Posterior cingulate gyrus (tissue), 11 donors: ENCODE results near the gene FOXP1.
A peak's percentile ranks its signal among the peaks of the same experiment; 100 is the strongest.

Source experiments
- DNase-seq, 10 donors: peaks; one replicate each; pipeline versions ENCODE4 v3.0.0 to v3.0.0-alpha.2; 2020 to 2021; ENCODE audit warnings: mixed read lengths in 3 of 10
- intact Hi-C: fragments of 100-400 bp; cut with DNase I; formaldehyde crosslinking; loops from one replicate; pipeline ENCODE4 v1.15.1; 2023

FOXP1 gene

DNA sequence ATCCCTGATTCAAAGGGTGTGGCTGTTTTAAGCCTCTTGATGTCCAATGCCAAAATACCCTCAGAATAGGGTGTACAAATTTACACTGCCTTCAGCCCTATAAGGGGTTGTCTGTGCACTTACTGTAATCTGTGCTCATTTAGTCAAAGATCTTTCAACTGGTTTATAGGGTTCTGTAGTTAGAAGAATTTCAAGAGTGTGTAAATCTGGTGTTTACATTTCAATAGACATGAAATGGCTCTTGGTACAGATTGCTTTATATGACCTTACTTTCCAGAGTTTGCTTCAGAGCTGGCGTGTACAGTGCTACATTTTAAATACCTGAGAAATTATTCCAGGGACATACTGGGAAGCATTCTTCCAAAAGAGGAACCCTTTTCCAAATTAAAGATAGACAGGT is 399.3 kb downstream of the FOXP1 start:
- DNase-seq = no peak
- intact Hi-C loops = no loop called here

DNA sequence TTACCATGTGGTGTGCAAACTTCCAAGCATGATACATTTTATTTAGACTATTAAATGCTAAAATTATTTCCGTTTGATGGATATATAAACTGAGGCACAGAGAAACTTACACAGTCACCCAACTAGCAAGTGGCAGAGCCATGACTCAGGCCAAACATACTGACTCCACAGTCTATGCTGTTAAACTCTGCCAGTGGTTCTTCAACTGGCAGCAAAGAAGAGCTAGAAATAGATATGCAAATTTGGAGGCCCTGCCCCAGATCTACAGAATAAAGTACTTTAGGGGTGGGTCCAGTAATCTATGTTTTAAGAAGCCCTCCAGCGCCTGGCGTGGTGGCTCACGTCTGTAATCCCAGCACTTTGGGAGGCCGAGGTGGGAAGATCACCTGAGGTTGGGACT is 400.0 kb downstream of the FOXP1 start:
- intact Hi-C loops = no loop called here
- no peak for DNase-seq

DNA sequence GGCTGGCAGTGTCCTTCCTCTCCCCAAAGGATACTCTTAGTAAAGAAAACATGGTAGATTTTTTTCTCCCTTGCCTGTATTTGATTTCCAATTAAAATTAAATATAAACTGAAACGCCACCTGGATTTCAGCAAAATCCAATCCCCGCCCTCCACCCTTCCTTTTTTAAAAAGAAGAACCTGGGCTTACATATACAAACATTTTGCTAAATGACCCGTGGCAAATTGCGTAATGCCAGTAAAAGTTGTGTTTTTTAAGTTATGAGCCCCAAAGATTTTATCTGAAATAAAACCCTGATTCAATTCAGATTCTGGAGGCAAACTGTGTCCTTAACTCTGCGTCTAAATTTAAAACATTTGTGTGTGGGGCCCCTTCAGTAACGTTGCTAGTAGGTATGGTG is 403.0 kb downstream of the FOXP1 start:
- intact Hi-C loops = no loop called here
- DNase-seq = no peak

DNA sequence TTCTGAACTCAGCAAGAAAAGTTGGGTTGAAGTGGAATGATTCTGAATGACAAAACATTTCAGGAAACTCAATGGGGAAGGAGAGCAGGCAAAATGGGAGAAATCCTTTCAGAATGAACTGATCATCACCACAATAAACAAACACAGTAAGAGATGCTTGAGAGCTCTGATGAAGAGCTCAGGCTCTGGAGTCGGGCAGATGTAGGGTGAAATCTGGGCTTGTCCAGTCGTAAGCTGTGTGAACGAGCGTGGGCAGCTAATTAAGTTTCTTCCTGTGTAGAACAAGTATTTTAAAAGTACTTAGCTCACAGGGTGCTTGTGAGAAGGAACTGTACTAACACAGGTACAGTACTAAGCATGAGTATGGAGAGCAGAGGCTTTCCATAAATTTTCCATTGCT is 406.2 kb downstream of the FOXP1 start:
- DNase-seq = no peak
- intact Hi-C loops = no loop called here

DNA sequence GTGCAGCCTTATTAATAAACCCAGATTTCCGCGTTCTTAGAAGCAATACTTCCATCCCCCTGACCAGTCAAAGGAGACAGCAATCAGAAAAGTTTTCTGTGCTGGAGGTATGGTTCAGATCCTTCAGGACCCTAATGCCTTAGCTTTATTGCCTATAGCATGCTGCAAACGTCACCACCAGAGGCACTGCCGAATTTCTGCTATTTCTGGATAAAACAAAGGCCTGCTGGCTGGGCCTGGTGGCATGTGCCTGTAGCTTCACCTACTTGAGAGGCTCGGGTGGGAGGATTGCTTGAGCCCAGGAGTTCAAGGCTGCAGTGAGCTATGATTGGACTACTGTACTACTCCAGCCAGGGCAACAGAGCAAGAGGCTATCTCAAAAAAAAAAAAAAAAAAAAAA is 407.2 kb downstream of the FOXP1 start:
- intact Hi-C loops = no loop called here
- DNase-seq = no peak

DNA sequence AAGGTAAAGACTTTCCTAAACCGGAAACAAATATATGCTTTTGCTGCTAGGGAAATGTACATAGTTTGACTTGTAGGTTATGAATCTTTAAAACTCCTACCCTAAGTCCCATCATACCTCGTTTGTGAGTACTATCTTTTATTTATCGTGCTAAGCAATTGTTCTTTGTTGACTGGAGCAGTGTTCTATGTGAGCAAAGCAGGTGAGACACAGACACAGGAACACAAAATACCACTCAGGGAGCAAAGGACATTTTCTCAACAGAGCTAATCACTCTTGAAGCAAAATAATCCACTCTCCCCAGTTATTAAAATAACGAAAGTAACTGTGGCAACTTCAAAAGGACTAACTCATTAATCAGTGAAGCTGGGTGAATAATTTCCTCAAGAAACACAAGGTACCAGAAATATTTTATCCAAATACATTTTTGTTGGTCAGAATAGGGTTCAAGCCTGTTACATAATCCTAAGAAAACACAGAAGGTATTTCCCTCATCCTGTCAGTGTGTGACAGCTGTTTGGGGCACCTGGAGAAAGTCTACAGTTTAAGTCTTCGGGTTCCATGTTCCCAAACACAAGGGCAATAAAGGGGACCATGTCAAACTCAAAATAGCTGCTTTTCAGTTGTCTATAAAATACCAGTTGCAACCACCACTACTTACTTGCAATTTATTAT is 407.7 kb downstream of the FOXP1 start:
- DNase-seq = no peak
- intact Hi-C loops = no loop called here

DNA sequence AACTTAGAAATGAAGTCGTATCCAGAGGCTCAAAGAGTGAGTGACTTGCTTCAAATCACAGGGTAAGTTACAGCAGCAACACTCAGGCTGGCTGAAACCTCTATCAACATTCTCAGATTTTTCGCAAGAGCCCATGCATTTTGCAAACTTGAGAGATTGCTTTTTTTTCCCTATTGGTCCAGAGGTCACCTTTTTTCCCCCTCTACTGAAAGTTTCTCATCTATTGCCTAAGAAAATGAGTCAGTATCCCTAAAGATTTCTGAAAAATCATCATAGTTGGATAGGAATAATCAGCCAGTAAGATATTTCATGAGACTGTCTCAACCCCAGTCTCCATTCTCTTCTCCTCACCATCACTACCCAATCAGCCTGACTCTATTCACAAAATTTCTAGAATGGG is 410.6 kb downstream of the FOXP1 start:
- intact Hi-C loops = no loop called here
- DNase-seq = no peak

DNA sequence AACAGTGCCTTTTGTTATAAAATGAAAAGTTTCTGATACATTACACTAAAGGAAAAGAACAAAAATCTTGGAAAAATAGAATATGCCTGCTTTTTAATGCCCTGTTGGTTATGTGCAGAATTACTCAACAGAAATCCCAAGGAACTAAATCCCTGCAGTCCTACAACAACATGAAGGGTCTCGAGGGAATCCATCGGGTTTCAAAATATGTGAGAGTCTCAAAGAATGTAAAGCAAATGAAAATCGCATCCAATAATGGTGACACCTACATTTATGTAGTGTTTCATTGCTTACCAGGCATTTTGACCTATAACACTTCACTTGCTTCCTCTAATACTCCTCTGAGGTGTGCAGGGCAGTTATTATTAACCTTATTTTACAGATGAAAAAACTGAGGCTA is 411.3 kb downstream of the FOXP1 start:
- intact Hi-C loops = no loop called here
- no peak for DNase-seq

DNA sequence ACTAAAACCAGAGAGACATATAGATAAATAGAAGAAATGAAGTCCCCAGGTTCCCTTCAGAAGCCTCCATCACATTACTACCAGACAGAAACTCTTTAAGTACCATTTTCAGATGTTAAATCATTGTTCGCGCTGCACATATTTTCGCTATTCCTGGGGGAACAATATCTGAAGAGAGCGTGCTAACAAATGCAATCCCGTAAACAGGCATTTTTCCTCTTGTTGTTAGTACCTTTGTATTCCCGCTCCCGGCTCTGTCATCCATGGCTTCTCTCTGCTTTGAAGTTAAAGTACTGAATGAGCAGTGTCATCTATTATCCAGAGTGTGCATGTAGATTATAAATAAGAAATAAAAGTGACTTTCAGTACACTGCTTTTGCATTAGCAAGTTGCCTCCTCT is 412.3 kb downstream of the FOXP1 start:
- no peak for DNase-seq
- intact Hi-C loops = no loop called here

DNA sequence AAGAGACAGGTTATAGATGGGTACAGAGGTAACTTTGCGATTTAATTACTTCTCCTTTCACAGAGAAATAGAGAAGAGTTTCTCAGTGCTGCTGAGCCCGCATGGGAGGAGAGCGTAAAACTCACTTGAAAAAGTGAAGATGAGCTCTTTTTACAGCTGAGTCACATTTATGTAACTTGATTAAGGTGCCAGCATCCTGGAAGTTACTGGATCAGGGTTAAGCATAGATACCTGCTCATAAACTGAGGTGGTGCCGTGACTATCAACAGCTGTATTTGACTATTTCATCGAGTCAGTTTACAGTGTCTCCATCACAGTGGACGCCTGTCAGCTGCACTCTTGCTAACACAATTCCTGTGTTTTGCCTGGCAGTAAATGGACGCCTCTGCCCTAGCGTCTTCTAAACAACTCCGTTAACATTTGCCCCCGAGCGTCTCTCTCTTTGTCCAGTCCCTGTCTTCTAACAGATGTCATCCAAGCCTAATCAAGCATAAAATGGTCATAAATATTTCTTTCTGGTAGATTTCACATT is 414.6 kb downstream of the FOXP1 start:
- peak in 1 of 10 donors; percentile 10 for DNase-seq
- intact Hi-C loops = no loop called here

DNA sequence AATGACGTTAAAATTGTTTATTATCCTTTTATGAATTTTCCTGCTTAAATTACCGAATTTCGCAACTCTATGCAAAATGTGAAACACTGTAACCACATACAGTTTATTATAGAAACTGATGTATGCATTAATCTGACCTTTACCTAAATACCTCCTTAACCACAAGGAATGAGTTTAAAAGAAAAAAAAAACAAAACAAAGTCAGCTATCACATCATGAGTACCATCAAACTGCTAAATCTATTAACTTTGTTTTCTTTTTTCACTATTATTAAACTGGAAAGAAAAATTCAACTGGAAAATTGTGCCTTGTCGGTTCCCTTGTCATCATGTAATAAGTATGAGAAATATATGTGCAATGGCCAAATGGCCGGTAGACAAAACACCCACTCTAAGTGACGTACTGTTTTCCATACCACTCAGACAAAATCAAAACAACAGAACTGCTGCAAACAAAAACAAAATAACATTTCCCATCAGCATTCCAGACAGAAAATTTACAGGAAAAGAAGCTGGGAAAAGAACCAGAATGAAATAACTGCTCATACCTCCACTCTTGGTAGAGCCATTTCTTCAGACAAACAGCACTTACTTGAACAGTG is 415.3 kb downstream of the FOXP1 start:
- intact Hi-C loops = no loop called here
- no peak for DNase-seq

DNA sequence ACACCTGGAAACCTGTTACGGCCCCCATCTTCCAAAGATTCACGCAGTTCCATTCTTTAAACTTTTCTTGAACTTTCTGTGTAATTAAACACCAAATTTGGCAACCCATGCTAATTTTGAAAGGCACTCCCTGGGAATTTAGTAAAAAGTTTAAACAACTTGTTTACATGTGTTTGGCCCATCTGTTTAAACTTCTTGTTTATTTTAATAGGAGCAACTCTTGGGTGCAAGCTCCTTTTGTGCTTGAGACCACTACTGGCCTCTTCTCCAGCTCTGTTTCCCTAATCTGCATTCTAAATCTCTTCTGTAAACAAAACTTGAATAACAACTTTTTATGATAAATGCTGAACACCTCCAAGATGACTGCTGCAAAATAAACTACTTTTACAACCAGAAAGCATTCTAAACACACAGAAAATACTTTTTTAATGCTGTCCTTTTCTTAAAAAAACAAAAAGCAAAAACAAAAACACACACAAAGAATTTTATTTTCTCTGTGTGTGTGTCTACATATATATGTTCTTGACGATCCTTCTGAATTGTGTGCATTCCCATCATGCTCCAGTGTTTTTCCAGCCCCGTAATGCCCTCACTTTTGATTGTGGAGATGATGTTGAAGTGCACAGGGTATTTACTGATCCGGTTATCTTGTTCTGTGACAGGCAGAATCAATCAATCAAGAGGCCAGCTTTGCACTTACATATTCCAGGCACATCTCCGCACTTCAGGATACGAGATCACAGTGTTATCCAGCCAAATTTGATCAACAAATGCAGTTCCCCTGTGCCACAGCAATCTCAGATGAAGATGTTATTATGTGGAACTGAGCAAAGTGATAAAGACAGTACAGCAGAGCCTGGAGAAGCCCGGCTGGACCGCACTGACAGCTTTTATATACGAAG is 416.9 kb downstream of the FOXP1 start:
- no peak for DNase-seq
- intact Hi-C loops = no loop called here

DNA sequence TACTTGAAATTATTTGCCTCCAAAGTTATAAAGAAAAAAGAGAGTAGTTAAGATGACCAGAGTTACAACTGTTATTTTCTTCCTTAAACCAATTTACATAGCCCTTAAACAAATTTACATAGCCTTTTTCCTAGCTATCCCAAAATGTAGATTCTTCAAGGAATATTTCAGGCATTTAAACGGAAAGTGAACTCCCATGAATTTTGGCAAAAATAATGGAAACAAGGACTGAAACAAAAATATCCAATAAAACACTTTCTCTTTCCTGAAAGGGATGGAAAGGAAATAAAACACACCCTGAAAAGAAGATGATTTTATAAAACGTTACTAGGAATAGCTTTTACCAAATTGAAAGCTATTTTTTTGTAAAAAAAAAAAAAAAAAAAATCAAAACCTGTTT is 418.6 kb downstream of the FOXP1 start:
- intact Hi-C loops = no loop called here
- no peak for DNase-seq

DNA sequence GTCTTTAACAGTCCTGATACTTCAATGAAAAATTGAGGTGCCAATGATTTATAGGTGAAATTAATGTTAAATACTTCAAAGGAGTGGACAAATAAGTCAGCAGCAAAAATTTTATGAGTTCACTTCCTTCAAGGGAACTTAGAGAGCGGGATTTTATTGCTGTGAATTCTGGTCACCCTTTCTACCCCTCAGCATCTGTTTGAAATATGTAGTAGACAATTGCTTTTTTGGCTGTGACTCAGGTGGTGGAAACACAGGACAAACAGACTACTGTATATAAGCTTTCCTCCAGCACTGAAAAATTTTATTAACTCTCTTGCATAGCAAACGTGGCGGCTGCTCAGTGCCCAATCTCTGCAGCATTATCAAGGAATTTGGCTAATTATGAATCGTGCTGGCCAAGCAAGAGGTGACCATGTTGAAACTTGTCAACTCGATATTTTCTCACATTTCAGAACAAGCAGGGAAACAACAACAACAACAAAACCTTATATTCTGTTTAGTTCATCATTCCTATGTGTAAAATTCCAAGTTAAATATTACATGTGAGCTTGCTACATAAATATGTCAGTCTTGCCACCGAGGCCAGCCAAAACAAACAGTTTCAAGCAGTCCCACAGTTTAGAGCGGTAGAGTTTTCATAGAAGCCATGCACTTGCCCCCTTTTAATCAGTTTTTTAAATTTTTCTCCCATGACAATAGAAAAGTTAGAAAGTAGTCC is 420.2 kb downstream of the FOXP1 start:
- DNase-seq = no peak
- intact Hi-C loops = no loop called here

DNA sequence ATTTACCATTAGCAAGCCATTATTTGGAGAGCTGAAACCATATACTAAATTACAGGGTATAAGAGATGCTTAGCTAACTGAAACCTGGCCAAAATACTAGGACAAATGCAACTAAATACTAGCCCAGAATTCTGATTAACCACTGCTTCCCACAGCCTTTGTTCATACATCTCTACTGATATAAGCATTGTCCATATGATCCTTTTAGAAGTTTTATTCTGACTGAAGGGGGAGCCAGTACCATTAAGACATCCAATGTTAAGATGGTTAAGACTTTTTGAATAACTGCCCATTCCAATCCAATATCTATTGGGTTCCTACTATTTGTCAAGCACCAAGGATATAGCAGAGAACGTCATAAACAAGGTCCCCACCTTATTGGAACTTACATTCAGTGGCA is 421.3 kb downstream of the FOXP1 start:
- intact Hi-C loops = no loop called here
- no peak for DNase-seq

DNA sequence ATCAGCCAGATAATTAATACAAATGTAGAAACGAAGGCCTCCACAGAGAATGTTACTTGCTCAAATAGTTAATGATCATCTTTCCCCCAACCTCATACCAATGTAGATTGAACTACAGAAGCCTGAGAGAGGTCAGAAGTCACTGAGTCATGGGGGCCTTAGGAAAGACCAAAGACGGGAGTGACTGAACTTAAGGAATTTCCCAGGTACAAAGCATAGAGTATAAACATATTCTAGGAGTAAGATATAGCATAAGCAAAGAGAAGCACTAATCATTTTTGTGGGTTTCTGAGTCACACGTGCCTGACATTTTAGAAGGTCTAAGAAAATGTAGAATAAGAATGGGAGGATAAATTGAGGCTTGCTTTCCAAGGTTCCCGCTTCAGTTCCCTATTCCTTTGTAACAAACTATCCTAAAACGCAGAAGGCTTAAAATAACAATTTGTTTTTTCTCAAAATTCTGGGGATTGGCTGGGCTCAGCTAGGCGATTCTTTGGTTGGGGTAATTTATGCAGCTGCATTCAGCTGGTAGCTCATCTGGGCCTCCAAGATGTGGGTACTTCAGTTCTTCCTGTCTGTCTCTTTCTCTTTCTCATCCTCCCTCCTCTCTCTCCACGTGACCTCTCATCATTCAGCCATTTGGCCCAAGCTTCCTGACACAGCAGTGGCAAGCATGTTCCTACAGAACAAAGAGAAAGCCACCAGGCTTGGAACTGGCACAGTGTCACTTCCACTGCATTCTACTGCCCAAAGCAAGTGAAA is 422.6 kb downstream of the FOXP1 start:
- intact Hi-C loops = no loop called here
- DNase-seq = no peak

DNA sequence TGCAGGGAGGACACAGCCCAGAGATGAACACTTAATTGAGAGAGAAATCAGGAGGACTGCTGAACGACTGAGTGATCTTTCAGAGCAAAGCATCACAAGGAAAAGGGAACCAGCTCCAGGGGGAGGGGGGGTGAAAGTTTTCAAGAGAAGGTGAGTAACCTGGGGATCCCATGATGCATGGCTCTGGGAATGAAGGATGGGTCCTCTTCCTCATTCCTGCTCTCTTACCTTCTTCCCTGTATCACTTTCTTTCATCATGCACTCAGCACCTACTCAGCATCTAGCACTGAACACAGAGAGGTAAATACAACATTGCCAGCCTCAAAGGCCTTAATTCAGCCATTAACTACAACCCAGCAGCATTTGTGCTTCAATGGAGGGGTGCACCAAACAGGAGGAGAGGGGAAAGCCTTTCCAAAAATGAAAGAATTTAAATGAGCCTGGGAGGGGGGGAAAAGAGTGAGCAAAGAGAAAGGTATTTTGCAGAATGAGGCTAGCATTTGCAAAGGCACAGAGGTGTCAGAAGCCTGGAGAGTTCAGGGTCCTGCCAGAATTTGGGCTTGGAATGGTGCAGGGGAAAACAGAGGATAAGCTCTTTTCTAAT is 427.4 kb downstream of the FOXP1 start:
- intact Hi-C loops = no loop called here
- DNase-seq = no peak

DNA sequence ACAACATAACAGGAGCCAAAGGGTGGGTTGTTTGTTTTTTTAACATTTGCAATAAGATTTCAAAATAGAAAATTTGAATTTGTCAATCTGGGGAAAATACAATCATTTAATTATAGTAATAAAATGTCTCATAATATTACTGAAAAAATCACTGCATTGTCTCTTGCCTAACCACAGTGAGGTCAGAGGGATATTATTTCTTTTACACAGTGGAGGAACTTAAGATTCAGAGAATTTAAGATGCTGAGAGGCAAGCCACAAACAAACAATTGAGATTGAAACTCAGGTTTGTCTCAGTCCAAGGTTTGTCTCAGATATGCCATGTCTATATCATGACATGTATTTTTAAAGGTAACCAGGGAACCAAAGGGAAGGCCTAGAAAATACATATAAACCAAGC is 428.7 kb downstream of the FOXP1 start:
- intact Hi-C loops = no loop called here
- no peak for DNase-seq

DNA sequence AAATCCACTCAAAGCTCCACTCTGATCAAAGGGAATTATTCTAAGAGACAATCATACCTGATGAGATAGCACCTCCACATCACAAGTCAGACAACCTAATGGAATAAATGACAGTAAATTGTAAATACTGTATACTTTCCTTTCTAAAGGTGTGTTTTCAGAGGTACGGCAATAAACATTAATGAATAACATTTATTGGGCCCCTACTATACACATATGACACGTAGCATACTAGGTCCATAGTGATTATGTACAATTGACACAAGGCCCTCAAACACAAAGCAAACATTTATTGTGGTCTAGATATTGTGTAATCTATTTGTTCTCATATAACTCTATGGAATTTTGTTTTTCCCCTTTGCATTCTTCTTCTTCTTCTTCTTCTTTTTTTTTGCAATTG is 429.8 kb downstream of the FOXP1 start:
- DNase-seq = no peak
- intact Hi-C loops = no loop called here

DNA sequence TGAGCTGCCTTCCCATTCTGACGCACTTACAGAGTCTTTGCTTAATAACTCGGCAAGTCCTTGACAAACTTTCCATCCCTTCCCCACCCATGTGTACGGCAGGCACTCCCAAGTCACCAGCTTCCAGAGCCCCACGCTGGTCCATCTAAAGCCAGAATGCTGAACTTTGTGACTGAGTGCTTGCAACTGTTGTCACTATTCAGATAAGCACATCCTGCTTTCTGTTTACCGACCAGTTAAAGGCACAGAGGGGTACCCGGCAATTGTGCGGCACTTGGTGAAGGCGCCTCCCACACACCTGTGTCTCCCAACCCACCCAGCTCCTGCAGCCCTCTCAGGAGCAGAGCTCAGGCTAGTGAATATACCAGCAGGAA is 430.6 kb downstream of the FOXP1 start:
- DNase-seq = no peak
- intact Hi-C loops = no loop called here
